ENCODE results near the gene EXD2. TPM values are rescaled to one million over a fixed set of nuclear protein-coding genes. Genes with fewer than 3 reads are reported as not detected.
A peak's percentile ranks its signal among the peaks of the same experiment; 100 is the strongest.

The EXD2 gene
- total RNA-seq, 1 experiment from 2014 or later = 26.2 TPM

DNA sequence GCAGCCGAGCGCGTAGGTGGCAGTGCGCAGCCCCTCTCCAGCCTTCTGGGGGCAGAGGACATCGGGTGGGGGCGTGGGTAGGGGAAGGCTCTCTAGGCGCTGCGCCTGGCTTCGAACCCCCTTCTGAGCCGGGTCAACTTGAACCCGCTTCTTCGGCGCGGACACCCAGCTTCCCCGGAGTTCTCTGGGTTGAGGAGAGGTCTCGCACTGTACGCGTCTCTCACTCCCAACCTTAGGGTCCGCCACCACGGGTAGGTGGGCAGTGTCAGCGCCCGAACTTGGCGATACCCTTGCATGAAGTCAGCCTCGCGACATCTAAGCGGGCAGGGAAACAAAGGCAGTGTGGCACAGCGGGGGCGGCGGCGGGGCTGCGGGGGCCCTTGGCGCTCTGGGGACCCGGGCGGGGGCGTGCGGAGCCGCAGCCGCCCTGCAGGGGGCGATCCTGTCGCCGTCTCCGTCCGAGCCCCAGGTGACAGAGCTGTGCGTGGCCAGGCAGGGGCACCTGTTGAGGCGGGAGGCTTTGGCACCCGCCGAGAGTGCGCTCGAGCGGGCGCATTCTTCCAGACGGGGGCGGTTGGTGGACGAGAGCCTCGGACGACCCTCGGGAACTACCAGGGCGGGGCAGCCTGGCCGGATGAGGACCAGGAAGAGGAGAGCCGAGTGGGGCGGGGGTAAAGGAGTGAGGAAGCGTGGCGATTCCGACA lies 69.7 kb downstream of the EXD2 start (continued):
- TF ChIP-seq, protein P1, sequence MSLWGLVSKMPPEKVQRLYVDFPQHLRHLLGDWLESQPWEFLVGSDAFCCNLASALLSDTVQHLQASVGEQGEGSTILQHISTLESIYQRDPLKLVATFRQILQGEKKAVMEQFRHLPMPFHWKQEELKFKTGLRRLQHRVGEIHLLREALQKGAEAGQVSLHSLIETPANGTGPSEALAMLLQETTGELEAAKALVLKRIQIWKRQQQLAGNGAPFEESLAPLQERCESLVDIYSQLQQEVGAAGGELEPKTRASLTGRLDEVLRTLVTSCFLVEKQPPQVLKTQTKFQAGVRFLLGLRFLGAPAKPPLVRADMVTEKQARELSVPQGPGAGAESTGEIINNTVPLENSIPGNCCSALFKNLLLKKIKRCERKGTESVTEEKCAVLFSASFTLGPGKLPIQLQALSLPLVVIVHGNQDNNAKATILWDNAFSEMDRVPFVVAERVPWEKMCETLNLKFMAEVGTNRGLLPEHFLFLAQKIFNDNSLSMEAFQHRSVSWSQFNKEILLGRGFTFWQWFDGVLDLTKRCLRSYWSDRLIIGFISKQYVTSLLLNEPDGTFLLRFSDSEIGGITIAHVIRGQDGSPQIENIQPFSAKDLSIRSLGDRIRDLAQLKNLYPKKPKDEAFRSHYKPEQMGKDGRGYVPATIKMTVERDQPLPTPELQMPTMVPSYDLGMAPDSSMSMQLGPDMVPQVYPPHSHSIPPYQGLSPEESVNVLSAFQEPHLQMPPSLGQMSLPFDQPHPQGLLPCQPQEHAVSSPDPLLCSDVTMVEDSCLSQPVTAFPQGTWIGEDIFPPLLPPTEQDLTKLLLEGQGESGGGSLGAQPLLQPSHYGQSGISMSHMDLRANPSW (CRISPR knock-in tag; conservative IDR thresholded peaks at IDR 0.05; ENCODE audit: low read depth) = no peak
- TF ChIP-seq, protein P2, sequence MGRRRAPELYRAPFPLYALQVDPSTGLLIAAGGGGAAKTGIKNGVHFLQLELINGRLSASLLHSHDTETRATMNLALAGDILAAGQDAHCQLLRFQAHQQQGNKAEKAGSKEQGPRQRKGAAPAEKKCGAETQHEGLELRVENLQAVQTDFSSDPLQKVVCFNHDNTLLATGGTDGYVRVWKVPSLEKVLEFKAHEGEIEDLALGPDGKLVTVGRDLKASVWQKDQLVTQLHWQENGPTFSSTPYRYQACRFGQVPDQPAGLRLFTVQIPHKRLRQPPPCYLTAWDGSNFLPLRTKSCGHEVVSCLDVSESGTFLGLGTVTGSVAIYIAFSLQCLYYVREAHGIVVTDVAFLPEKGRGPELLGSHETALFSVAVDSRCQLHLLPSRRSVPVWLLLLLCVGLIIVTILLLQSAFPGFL (CRISPR knock-in tag; IDR thresholded peaks at IDR 0.05; ENCODE audit: borderline replicate concordance) = no peak
- TF ChIP-seq, protein P3, sequence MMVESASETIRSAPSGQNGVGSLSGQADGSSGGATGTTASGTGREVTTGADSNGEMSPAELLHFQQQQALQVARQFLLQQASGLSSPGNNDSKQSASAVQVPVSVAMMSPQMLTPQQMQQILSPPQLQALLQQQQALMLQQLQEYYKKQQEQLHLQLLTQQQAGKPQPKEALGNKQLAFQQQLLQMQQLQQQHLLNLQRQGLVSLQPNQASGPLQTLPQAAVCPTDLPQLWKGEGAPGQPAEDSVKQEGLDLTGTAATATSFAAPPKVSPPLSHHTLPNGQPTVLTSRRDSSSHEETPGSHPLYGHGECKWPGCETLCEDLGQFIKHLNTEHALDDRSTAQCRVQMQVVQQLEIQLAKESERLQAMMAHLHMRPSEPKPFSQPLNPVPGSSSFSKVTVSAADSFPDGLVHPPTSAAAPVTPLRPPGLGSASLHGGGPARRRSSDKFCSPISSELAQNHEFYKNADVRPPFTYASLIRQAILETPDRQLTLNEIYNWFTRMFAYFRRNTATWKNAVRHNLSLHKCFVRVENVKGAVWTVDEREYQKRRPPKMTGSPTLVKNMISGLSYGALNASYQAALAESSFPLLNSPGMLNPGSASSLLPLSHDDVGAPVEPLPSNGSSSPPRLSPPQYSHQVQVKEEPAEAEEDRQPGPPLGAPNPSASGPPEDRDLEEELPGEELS (CRISPR knock-in tag; IDR thresholded peaks at IDR 0.05) = no peak
- no peak for TF ChIP-seq ZNF396 (CRISPR knock-in tag; IDR thresholded peaks at IDR 0.05; ENCODE audit: borderline replicate concordance)
- TF ChIP-seq, protein P4, sequence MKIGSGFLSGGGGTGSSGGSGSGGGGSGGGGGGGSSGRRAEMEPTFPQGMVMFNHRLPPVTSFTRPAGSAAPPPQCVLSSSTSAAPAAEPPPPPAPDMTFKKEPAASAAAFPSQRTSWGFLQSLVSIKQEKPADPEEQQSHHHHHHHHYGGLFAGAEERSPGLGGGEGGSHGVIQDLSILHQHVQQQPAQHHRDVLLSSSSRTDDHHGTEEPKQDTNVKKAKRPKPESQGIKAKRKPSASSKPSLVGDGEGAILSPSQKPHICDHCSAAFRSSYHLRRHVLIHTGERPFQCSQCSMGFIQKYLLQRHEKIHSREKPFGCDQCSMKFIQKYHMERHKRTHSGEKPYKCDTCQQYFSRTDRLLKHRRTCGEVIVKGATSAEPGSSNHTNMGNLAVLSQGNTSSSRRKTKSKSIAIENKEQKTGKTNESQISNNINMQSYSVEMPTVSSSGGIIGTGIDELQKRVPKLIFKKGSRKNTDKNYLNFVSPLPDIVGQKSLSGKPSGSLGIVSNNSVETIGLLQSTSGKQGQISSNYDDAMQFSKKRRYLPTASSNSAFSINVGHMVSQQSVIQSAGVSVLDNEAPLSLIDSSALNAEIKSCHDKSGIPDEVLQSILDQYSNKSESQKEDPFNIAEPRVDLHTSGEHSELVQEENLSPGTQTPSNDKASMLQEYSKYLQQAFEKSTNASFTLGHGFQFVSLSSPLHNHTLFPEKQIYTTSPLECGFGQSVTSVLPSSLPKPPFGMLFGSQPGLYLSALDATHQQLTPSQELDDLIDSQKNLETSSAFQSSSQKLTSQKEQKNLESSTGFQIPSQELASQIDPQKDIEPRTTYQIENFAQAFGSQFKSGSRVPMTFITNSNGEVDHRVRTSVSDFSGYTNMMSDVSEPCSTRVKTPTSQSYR (CRISPR knock-in tag; IDR thresholded peaks at IDR 0.05) = no peak
- TF ChIP-seq, protein P5, sequence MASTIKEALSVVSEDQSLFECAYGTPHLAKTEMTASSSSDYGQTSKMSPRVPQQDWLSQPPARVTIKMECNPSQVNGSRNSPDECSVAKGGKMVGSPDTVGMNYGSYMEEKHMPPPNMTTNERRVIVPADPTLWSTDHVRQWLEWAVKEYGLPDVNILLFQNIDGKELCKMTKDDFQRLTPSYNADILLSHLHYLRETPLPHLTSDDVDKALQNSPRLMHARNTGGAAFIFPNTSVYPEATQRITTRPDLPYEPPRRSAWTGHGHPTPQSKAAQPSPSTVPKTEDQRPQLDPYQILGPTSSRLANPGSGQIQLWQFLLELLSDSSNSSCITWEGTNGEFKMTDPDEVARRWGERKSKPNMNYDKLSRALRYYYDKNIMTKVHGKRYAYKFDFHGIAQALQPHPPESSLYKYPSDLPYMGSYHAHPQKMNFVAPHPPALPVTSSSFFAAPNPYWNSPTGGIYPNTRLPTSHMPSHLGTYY (CRISPR knock-in tag; IDR thresholded peaks at IDR 0.05) = no peak
- TF ChIP-seq, protein P6, sequence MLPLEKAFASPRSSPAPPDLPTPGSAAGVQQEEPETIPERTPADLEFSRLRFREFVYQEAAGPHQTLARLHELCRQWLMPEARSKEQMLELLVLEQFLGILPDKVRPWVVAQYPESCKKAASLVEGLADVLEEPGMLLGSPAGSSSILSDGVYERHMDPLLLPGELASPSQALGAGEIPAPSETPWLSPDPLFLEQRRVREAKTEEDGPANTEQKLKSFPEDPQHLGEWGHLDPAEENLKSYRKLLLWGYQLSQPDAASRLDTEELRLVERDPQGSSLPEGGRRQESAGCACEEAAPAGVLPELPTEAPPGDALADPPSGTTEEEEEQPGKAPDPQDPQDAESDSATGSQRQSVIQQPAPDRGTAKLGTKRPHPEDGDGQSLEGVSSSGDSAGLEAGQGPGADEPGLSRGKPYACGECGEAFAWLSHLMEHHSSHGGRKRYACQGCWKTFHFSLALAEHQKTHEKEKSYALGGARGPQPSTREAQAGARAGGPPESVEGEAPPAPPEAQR (CRISPR knock-in tag; IDR thresholded peaks at IDR 0.05) = no peak
- TF ChIP-seq, protein P7, sequence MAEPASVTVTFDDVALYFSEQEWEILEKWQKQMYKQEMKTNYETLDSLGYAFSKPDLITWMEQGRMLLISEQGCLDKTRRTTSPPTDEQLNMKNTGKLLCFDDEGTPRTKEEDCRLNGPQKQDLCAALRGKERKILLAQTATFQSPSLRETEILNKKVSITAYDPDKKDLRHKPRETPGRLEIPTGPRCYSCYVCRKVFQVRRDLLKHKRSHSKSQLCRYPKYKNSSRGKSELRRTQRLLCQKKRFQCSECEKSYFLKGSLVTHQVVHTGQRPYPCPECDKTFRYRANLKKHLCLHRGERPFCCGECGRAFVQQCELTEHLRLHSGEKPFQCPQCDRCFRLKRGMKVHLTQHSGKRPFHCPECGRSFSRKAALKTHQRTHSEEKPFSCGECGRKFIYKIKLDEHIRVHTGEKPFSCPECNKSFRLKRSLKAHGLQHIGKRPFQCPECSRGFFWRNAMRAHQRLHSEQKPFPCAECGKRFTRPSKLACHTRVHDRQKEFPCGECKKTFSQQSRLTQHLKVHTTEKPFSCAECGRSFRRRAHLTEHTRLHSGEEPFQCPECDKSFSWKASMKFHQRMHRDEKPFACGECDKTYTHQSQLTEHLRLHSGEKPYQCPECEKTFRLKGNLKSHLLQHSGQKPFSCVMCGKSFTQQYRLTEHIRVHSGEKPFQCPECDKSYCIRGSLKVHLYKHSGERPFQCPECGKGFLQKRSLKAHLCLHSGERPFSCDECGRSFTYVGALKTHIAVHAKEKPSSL (CRISPR knock-in tag; conservative IDR thresholded peaks at IDR 0.05) = no peak
- no peak for TF ChIP-seq NR2C2 (CRISPR knock-in tag; IDR thresholded peaks at IDR 0.05)
- TF ChIP-seq, protein P8, sequence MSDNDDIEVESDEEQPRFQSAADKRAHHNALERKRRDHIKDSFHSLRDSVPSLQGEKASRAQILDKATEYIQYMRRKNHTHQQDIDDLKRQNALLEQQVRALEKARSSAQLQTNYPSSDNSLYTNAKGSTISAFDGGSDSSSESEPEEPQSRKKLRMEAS (CRISPR knock-in tag; IDR thresholded peaks at IDR 0.05) = 0 out of 2 replicates have a peak, but pooled peaks have one; percentile 60
- peak; percentile 36; the same call in 1 of the 2 replicates for TF ChIP-seq ZBTB21 (CRISPR knock-in tag; IDR thresholded peaks at IDR 0.05; ENCODE audit: borderline replicate concordance)
- no peak for TF ChIP-seq TCF7 (CRISPR knock-in tag; IDR thresholded peaks at IDR 0.05; ENCODE audit: low read depth)
- TF ChIP-seq GRHL2 (CRISPR knock-in tag; IDR thresholded peaks at IDR 0.05; ENCODE audit: insufficient replicate concordance, severe bottlenecking) = no peak
- TF ChIP-seq SOX15 (CRISPR knock-in tag; IDR thresholded peaks at IDR 0.05) = no peak
- TF ChIP-seq, protein P9, sequence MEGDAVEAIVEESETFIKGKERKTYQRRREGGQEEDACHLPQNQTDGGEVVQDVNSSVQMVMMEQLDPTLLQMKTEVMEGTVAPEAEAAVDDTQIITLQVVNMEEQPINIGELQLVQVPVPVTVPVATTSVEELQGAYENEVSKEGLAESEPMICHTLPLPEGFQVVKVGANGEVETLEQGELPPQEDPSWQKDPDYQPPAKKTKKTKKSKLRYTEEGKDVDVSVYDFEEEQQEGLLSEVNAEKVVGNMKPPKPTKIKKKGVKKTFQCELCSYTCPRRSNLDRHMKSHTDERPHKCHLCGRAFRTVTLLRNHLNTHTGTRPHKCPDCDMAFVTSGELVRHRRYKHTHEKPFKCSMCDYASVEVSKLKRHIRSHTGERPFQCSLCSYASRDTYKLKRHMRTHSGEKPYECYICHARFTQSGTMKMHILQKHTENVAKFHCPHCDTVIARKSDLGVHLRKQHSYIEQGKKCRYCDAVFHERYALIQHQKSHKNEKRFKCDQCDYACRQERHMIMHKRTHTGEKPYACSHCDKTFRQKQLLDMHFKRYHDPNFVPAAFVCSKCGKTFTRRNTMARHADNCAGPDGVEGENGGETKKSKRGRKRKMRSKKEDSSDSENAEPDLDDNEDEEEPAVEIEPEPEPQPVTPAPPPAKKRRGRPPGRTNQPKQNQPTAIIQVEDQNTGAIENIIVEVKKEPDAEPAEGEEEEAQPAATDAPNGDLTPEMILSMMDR (IDR thresholded peaks at IDR 0.05) = peak; percentile 82
- no peak for TF ChIP-seq GTF2I (CRISPR knock-in tag; conservative IDR thresholded peaks at IDR 0.05)
